Measurements from ENCODE around the gene CENPP. TPM values are rescaled to one million over a fixed set of nuclear protein-coding genes. Genes with fewer than 3 reads are reported as not detected.
A peak's percentile ranks its signal among the peaks of the same experiment; 100 is the strongest.

The CENPP gene
- total RNA-seq, 2 donors from 2014 or later: 3.1 to 11.0 TPM

- H3K4me3 ChIP-seq: no peak overlapping the region
- no peaks in the 10 kb centered on the region for H3K27me3 ChIP-seq
- no peak for DNase-seq
Observed at GRCh38 chr9:92543972-92544371, 218.2 kb downstream of the CENPP start.

DNA sequence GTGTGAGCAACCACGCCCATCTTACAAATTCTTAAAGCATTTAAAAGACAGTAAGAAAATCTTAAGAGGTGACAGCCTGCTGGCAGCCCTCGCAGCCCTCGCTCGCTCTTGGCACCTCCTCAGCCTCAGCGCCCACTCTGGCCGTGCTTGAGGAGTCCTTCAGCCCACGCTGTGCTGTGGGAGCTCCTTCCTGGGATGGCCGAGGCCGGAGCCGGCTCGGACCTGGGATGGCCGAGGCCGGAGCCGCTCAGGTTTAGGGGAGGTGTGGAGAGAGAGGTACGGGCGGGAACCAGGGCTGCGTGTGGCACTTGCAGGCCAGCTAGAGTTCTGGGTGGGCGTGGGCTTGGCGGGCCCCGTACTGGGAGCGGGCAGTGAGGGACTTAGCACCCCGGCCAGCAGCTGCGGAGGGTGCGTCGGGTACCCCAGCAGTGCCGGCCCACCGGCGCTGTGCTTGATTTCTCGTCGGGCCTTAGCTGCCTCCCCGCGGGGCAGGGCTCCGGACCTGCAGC is 219.3 kb downstream of the CENPP start:
- TF ChIP-seq CTCF (IDR thresholded peaks at IDR 0.05): no peak
- no peak overlapping the region for H3K27ac ChIP-seq
- no peaks in the 10 kb centered on the region for H3K4me1 ChIP-seq
- H3K36me3 ChIP-seq: no peaks in the 10 kb centered on the region
- no peak for DNase-seq
- intact Hi-C loops (cut with DNase I): no loop called here
- no peak overlapping the region for H3K9ac ChIP-seq (ENCODE audit: low read depth in 2 of 2, low read length in 2 of 2)
- no peaks in the 10 kb centered on the region for H3K9me3 ChIP-seq
- no peak overlapping the region for H3K4me3 ChIP-seq
- no peaks in the 10 kb centered on the region for H3K27me3 ChIP-seq

More at GRCh38 chr9:92543972-92544371, 218.2 kb downstream of the CENPP start:
- Histone ChIP-seq H3K36me3 (no peaks in the 10 kb centered on the region), H3K27ac (no peak overlapping the region), H3K4me1 (no peaks in the 10 kb centered on the region), H3K9me3 (no peaks in the 10 kb centered on the region), H3K9ac (ENCODE audit: low read depth in 2 of 2, low read length in 2 of 2) (no peak overlapping the region)
- TF ChIP-seq CTCF (IDR thresholded peaks at IDR 0.05): no peak
- intact Hi-C loops (cut with DNase I): no loop called here

- Histone ChIP-seq H3K27me3 (no peaks in the 10 kb centered on the region), H3K36me3 (no peaks in the 10 kb centered on the region), H3K9me3 (no peaks in the 10 kb centered on the region), H3K4me3 (no peak overlapping the region), H3K9ac (ENCODE audit: low read depth in 2 of 2, low read length in 2 of 2) (no peak overlapping the region), H3K4me1 (no peaks in the 10 kb centered on the region), H3K27ac (no peak overlapping the region)
- no peak for DNase-seq
- intact Hi-C loops (cut with DNase I): no loop called here
- TF ChIP-seq CTCF (IDR thresholded peaks at IDR 0.05): no peak
Observed at GRCh38 chr9:92547356-92547755, 221.6 kb downstream of the CENPP start.

DNA sequence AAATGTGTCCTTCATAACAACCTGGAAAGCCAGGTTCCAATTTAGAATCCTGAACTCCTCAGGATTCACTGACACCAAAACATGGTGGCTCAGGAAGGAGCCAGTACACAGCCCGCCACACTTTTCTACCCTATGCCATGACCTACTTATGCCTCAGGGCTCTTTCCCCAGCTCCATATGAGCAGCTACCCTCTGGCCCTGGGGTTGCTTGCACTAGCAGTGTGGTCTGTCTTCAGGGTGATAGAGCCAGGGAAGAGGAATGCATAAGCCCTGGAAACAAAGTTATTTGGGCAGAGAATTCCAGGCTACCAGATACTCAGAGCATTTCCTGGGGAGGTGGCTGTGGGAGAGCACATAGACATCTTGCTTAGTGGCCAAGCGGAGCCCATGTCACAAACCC is 225.0 kb downstream of the CENPP start:
- no peaks in the 10 kb centered on the region for H3K27me3 ChIP-seq
- H3K36me3 ChIP-seq: no peaks in the 10 kb centered on the region
- no peaks in the 10 kb centered on the region for H3K4me1 ChIP-seq
- intact Hi-C loops (cut with DNase I): no loop called here
- no peaks in the 10 kb centered on the region for H3K9me3 ChIP-seq
- no peak overlapping the region for H3K27ac ChIP-seq
- no peak overlapping the region for H3K9ac ChIP-seq (ENCODE audit: low read depth in 2 of 2, low read length in 2 of 2)
- no peak for TF ChIP-seq CTCF (IDR thresholded peaks at IDR 0.05)
- DNase-seq: no peak
- H3K4me3 ChIP-seq: no peak overlapping the region

DNA sequence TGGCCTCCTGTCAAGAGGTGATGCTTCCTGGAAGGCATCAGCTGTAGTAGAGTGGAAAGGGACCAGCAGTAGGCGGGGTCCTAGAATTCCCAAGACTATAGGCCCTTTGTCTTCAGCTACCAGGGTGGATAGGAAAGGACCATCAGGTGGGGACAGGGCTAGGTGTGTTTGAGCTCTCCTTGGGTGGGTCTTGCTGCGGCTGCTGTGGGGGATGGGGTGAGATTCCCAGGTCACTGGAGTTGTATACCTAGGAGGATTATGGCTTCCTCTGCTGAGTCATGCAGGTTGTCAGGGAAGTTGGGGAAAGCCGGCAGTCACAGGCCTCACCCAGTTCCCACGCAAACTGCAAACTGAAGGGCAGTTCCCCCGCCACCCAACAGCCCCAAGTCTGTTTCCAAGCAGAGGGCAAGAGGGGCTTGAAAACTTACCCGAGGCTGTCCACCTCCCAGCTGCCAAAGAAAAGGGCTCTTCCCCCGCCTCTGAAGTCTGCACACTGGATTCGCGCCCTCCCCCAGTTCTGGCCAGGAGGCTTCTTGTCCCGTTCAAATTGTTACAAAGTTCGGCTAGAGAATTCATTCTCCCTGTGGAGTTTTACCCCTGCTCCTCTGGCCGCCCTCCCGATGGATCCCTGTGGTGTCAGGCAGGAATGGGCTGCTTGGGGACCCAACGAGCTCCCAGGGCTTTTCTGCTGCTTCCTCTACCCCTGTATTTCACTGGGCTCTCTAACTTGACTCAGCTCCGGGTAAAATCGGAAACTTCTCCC is 233.0 kb downstream of the CENPP start:
- Histone ChIP-seq H3K9me3 (no peaks in the 10 kb centered on the region), H3K27me3 (no peaks in the 10 kb centered on the region), H3K4me3 (no peak overlapping the region), H3K36me3 (no peaks in the 10 kb centered on the region), H3K27ac (no peak overlapping the region), H3K9ac (ENCODE audit: low read depth in 2 of 2, low read length in 2 of 2) (no peak overlapping the region), H3K4me1 (no peaks in the 10 kb centered on the region)
- intact Hi-C loops (cut with DNase I): no loop called here
- peak; percentile 68 for DNase-seq
- no peak for TF ChIP-seq CTCF (IDR thresholded peaks at IDR 0.05)
